HEK293 (cell line): ENCODE results near the gene CD44.

Source experiments
- CTCF ChIA-PET: fragments of 350-600 bp; formaldehyde crosslinking; extraction: SDS; loops from one replicate; lab custom pipeline; 2021; ENCODE audit warnings: antibody characterized with exemption; lab: Yijun Ruan, JAX
- POLR2A ChIA-PET: fragments of 300-600 bp; formaldehyde crosslinking; extraction: SDS; loops from one replicate; lab custom pipeline; 2020; ENCODE audit warnings: antibody characterized with exemption, inconsistent platforms; lab: Yijun Ruan, JAX
- H3K27ac ChIP-seq: fragments of 200-500 bp; sonication (Bioruptor generic); 2 replicates; pipeline ENCODE4 v1.5.1; 2014; ENCODE audit warnings: low read depth, low read length, control low read depth, inconsistent platforms; ENCODE audit errors: extremely low read depth
- H3K36me3 ChIP-seq, 2 experiments: fragments of 200-500 bp in 1 of 2; sonication (Bioruptor generic) in 1 of 2; 1 replicate in 1 of 2; 2 replicates in 1 of 2; pipeline ENCODE4 v1.5.1; 2014 to 2017; ENCODE audit warnings: inconsistent platforms in 2 of 2, low read length in 2 of 2; ENCODE audit not compliant: control insufficient read depth in 2 of 2, insufficient read depth in 1 of 2
- H3K4me1 ChIP-seq: fragments of 200-500 bp; sonication (Bioruptor generic); 2 replicates; pipeline ENCODE4 v1.5.1; 2014; ENCODE audit warnings: mild to moderate bottlenecking, low read length, inconsistent platforms; ENCODE audit not compliant: control insufficient read depth, insufficient read depth
- H3K4me3 ChIP-seq: 2 replicates; pipeline ENCODE4 v1.5.1; 2011; ENCODE audit warnings: low read depth, mild to moderate bottlenecking, control low read depth, low read length, moderate library complexity
- H3K9me3 ChIP-seq: fragments of 200-500 bp; sonication (Bioruptor generic); 2 replicates; pipeline ENCODE4 v1.5.1; 2014; ENCODE audit warnings: low read depth, low read length, inconsistent platforms; ENCODE audit not compliant: control insufficient read depth, insufficient read depth
- BCL11B ChIP-seq: fragments of 450-650 bp; formaldehyde crosslinking; IDR thresholded peaks from 2 replicates; pipeline ENCODE4 v1.5.1; 2016; ENCODE audit warnings: low read depth, missing biosample characterization, missing genetic modification characterization
- GLIS1 ChIP-seq: fragments of 450-650 bp; formaldehyde crosslinking; IDR thresholded peaks from 2 replicates; pipeline ENCODE4 v1.5.1; 2016; ENCODE audit warnings: missing biosample characterization, missing genetic modification characterization
- SCRT1 ChIP-seq: fragments of 450-650 bp; formaldehyde crosslinking; IDR thresholded peaks from 2 replicates; pipeline ENCODE4 v1.5.1; 2016; ENCODE audit warnings: missing biosample characterization, missing genetic modification characterization, borderline replicate concordance
- SCRT2 ChIP-seq: fragments of 450-650 bp; formaldehyde crosslinking; IDR thresholded peaks from 2 replicates; pipeline ENCODE4 v1.5.1; 2016; ENCODE audit warnings: missing biosample characterization, missing genetic modification characterization
- SP2 ChIP-seq: fragments of 450-650 bp; formaldehyde crosslinking; IDR thresholded peaks from 2 replicates; pipeline ENCODE4 v1.5.1; 2016; ENCODE audit warnings: missing biosample characterization, missing genetic modification characterization
- SP3 ChIP-seq: fragments of 450-650 bp; formaldehyde crosslinking; IDR thresholded peaks from 2 replicates; pipeline ENCODE4 v1.5.1; 2016; ENCODE audit warnings: missing biosample characterization, missing genetic modification characterization
- WT1 ChIP-seq: fragments of 450-650 bp; formaldehyde crosslinking; IDR thresholded peaks from 2 replicates; pipeline ENCODE4 v1.5.1; 2016; ENCODE audit warnings: missing biosample characterization, missing genetic modification characterization
- ZNF175 ChIP-seq: fragments of 450-650 bp; formaldehyde crosslinking; IDR thresholded peaks from 2 replicates; pipeline ENCODE4 v1.5.1; 2016; ENCODE audit warnings: missing biosample characterization, missing genetic modification characterization
- ZNF266 ChIP-seq: fragments of 450-650 bp; formaldehyde crosslinking; IDR thresholded peaks from 2 replicates; pipeline ENCODE4 v1.5.1; 2016; ENCODE audit warnings: missing biosample characterization, missing genetic modification characterization, low read depth
- ZNF394 ChIP-seq: fragments of 450-650 bp; formaldehyde crosslinking; IDR thresholded peaks from 2 replicates; pipeline ENCODE4 v1.5.1; 2016; ENCODE audit warnings: missing biosample characterization, missing genetic modification characterization, mild to moderate bottlenecking, moderate library complexity, borderline replicate concordance
- ZNF530 ChIP-seq: fragments of 450-650 bp; formaldehyde crosslinking; IDR thresholded peaks from 2 replicates; pipeline ENCODE4 v1.5.1; 2016; ENCODE audit warnings: low read depth, missing biosample characterization, missing genetic modification characterization
- ZNF544 ChIP-seq: fragments of 450-650 bp; formaldehyde crosslinking; IDR thresholded peaks from 2 replicates; pipeline ENCODE4 v1.5.0; 2017; ENCODE audit warnings: missing biosample characterization, missing genetic modification characterization
- ZNF560 ChIP-seq: fragments of 450-650 bp; formaldehyde crosslinking; IDR thresholded peaks from 2 replicates; pipeline ENCODE4 v1.5.1; 2017; ENCODE audit warnings: missing biosample characterization, missing genetic modification characterization, borderline replicate concordance
- ZNF629 ChIP-seq: fragments of 450-650 bp; formaldehyde crosslinking; IDR thresholded peaks from 2 replicates; pipeline ENCODE4 v1.5.1; 2017; ENCODE audit warnings: missing biosample characterization, missing genetic modification characterization
- ZNF701 ChIP-seq: fragments of 450-650 bp; formaldehyde crosslinking; IDR thresholded peaks from 2 replicates; pipeline ENCODE4 v1.5.1; 2016; ENCODE audit warnings: missing biosample characterization, missing genetic modification characterization
- ZNF791 ChIP-seq: fragments of 450-650 bp; formaldehyde crosslinking; IDR thresholded peaks from 2 replicates; pipeline ENCODE4 v1.5.1; 2016; ENCODE audit warnings: missing biosample characterization, missing genetic modification characterization
- TF ChIP-seq, protein P1 (sequence below): fragments of 450-650 bp; formaldehyde crosslinking; IDR thresholded peaks from 2 replicates; pipeline ENCODE4 v1.5.1; 2016; ENCODE audit warnings: missing biosample characterization, missing genetic modification characterization
- TF ChIP-seq, protein P2 (sequence below): fragments of 450-650 bp; formaldehyde crosslinking; IDR thresholded peaks from 2 replicates; pipeline ENCODE4 v1.5.1; 2016; ENCODE audit warnings: missing biosample characterization, missing genetic modification characterization
- TF ChIP-seq, protein P3 (sequence below): fragments of 450-650 bp; formaldehyde crosslinking; IDR thresholded peaks from 2 replicates; pipeline ENCODE4 v1.5.1; 2016; ENCODE audit warnings: missing biosample characterization, missing genetic modification characterization
- TF ChIP-seq, protein P4 (sequence below): fragments of 450-650 bp; formaldehyde crosslinking; IDR thresholded peaks from 2 replicates; pipeline ENCODE4 v1.5.1; 2016; ENCODE audit warnings: missing biosample characterization, missing genetic modification characterization

Gene CD44

DNA sequence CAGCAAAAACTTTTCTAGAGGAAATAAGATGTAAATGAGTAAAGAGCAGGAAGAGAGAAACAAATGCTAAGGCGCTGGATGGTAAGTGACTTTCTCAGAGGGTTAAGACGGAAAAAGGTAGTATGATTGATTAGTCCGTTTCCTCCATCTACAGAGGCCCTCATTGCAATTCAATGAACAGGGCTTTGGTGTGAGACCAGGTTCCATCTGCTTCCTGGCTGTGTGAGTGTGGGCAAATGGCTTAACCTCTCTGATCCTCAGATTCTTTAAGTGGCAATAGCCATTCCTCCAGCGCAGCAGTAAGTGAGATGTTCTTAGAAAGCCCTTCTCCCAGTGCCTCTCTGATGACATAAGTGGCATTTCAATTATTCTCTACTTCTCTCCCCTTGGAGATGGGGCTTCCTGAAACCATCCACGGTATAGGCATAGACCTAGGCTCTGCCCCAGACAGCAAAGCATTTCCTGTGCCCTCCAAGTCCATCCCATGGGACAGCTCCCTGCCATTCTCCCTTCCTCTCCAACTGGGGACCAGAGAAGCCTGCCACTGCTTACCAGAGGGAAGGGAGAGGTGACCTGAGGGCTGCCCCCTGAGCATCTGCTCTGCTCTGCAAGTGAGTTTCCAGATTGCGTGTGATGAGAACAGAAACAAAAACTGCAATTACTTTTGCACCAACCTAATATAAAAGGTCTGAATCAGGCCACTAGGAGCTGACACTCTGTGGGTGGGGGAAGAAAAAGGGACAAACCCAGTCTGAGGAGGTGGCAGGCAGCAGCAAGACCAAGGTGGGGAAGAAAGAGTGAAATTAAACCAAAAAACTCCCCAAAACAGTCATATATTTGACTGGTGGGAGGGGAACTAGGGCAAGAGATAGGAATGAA lies 12.7 kb upstream of the CD44 start (continued):
- TF ChIP-seq, protein P1, sequence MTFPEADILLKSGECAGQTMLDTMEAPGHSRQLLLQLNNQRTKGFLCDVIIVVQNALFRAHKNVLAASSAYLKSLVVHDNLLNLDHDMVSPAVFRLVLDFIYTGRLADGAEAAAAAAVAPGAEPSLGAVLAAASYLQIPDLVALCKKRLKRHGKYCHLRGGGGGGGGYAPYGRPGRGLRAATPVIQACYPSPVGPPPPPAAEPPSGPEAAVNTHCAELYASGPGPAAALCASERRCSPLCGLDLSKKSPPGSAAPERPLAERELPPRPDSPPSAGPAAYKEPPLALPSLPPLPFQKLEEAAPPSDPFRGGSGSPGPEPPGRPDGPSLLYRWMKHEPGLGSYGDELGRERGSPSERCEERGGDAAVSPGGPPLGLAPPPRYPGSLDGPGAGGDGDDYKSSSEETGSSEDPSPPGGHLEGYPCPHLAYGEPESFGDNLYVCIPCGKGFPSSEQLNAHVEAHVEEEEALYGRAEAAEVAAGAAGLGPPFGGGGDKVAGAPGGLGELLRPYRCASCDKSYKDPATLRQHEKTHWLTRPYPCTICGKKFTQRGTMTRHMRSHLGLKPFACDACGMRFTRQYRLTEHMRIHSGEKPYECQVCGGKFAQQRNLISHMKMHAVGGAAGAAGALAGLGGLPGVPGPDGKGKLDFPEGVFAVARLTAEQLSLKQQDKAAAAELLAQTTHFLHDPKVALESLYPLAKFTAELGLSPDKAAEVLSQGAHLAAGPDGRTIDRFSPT: no peak
- no peak for TF ChIP-seq ZNF394 (tag by site-specific recombination)
- TF ChIP-seq, protein P2, sequence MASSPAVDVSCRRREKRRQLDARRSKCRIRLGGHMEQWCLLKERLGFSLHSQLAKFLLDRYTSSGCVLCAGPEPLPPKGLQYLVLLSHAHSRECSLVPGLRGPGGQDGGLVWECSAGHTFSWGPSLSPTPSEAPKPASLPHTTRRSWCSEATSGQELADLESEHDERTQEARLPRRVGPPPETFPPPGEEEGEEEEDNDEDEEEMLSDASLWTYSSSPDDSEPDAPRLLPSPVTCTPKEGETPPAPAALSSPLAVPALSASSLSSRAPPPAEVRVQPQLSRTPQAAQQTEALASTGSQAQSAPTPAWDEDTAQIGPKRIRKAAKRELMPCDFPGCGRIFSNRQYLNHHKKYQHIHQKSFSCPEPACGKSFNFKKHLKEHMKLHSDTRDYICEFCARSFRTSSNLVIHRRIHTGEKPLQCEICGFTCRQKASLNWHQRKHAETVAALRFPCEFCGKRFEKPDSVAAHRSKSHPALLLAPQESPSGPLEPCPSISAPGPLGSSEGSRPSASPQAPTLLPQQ (tag by site-specific recombination): no peak
- TF ChIP-seq ZNF791: no peak
- TF ChIP-seq ZNF530 (tag by site-specific recombination): no peak
- TF ChIP-seq, protein P3, sequence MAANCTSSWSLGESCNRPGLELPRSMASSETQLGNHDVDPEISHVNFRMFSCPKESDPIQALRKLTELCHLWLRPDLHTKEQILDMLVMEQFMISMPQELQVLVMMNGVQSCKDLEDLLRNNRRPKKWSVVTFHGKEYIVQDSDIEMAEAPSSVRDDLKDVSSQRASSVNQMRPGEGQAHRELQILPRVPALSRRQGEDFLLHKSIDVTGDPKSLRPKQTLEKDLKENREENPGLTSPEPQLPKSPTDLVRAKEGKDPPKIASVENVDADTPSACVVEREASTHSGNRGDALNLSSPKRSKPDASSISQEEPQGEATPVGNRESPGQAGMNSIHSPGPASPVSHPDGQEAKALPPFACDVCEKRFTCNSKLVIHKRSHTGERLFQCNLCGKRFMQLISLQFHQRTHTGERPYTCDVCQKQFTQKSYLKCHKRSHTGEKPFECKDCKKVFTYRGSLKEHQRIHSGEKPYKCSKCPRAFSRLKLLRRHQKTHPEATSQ (tag by site-specific recombination): no peak

DNA sequence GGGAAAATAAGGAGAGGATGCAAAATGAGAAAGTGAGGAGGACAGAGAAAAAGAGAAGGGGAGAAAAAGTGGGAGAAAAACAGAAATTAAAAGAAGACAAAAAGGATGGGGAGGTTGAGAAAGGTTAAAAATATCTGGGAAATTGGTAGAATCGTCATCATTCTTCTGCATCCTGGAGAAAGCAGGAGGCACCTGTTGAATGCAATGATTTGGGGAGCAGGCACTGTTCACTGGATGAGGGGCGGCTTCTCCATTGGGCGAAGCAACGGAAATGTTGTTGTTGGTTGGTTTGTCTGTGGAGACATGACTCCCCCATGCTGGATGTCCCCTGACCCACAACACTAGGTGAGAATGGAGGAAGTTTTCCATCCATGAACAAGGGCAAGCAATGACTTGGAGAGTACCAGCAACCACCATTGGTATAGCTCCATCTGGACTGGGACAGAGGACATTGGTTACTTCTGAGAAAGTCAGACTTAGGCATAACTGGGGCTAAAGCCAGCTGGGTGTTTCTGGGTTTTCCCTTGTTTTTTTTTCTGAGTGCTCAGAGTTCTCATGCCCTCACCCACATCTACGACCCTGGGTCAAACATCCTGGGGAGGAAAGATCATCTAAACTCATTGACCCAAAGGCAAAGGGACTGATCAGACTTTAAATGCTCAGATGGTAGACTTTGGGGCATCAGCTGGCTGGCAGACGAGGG lies 11.9 kb upstream of the CD44 start:
- Histone ChIP-seq H3K27ac (no peak overlapping the region), H3K4me3 (no peak overlapping the region), H3K36me3 (no peaks in the 10 kb centered on the region), H3K9me3 (no peaks in the 10 kb centered on the region), H3K4me1 (no peaks in the 10 kb centered on the region)
- ChIA-PET POLR2A (no interaction called here), CTCF (no interaction called here)
- TF ChIP-seq SCRT2 (peak; percentile 77), GLIS1 (tag by site-specific recombination) (no peak), SCRT1 (tag by site-specific recombination) (peak; percentile 71)
- TF ChIP-seq, protein P4, sequence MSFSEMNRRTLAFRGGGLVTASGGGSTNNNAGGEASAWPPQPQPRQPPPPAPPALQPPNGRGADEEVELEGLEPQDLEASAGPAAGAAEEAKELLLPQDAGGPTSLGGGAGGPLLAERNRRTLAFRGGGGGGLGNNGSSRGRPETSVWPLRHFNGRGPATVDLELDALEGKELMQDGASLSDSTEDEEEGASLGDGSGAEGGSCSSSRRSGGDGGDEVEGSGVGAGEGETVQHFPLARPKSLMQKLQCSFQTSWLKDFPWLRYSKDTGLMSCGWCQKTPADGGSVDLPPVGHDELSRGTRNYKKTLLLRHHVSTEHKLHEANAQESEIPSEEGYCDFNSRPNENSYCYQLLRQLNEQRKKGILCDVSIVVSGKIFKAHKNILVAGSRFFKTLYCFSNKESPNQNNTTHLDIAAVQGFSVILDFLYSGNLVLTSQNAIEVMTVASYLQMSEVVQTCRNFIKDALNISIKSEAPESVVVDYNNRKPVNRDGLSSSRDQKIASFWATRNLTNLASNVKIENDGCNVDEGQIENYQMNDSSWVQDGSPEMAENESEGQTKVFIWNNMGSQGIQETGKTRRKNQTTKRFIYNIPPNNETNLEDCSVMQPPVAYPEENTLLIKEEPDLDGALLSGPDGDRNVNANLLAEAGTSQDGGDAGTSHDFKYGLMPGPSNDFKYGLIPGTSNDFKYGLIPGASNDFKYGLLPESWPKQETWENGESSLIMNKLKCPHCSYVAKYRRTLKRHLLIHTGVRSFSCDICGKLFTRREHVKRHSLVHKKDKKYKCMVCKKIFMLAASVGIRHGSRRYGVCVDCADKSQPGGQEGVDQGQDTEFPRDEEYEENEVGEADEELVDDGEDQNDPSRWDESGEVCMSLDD (tag by site-specific recombination): no peak

DNA sequence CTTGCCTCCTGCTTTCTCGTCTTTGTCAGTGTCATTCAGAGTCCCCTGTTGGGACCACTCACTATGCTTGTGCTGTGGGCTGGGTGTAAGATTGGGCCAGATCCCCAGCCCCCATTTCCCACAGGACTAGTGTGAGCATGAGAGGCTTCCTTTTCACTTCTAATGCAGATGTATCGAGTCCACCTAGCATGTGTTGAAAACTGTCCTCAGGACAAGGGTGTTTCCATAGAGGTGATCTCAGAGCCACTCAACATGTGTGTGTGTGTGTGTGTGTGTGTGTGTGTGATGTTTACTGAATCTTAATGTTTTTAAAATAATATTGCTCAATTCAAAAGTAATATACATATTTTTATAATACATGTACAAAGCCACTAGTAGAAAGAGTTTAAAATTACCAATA lies 11.4 kb upstream of the CD44 start:
- Histone ChIP-seq H3K4me3 (no peak overlapping the region), H3K4me1 (no peaks in the 10 kb centered on the region), H3K9me3 (no peaks in the 10 kb centered on the region), H3K36me3 (no peaks in the 10 kb centered on the region), H3K27ac (no peak overlapping the region)
- ChIA-PET CTCF (no interaction called here), POLR2A (no interaction called here)
- no peak for TF ChIP-seq ZNF629
- TF ChIP-seq ZNF791: no peak
- TF ChIP-seq ZNF266: no peak
- TF ChIP-seq, protein P2 (tag by site-specific recombination): no peak
- TF ChIP-seq ZNF544 (tag by site-specific recombination): no peak
- no peak for TF ChIP-seq ZNF560 (tag by site-specific recombination)
- no peak for TF ChIP-seq BCL11B (tag by site-specific recombination)
- no peak for TF ChIP-seq SP3 (tag by site-specific recombination)
- no peak for TF ChIP-seq WT1
- no peak for TF ChIP-seq SP2 (tag by site-specific recombination)
- TF ChIP-seq ZNF701: no peak
- no peak for TF ChIP-seq ZNF175 (tag by site-specific recombination)
